GM23338 (cell line): ENCODE results near the gene DAPK1. TPM values are rescaled to one million over a fixed set of nuclear protein-coding genes. Genes with fewer than 3 reads are reported as not detected.

Experiments
- ATAC-seq: fragments of 200-7000 bp; cut with Tn5 transposase; 3 replicates; pipeline ENCODE4 v1.9.1; 2020
- DNase-seq: peaks from one replicate; pipeline ENCODE4 v3.0.0-alpha.2; 2015; ENCODE audit warnings: low spot score
- H2AFZ ChIP-seq: fragments of 200-600 bp; sonication (generic); 2 replicates; pipeline ENCODE4 v1.8.0; 2016; ENCODE audit warnings: antibody characterized with exemption, mild to moderate bottlenecking, moderate library complexity
- H3F3A ChIP-seq: fragments of 200-600 bp; sonication (generic); replicated peaks from 2 replicates; pipeline ENCODE4 v1.8.0; 2017; ENCODE audit warnings: antibody characterized with exemption, mixed run types, low read depth
- H3K27ac ChIP-seq: fragments of 200-600 bp; sonication (generic); 2 replicates; pipeline ENCODE4 v1.6.1; 2016; ENCODE audit warnings: low read depth
- H3K27me3 ChIP-seq: fragments of 200-600 bp; sonication (generic); 2 replicates; pipeline ENCODE4 v1.8.0; 2016; ENCODE audit warnings: mild to moderate bottlenecking, mixed run types, moderate library complexity; ENCODE audit not compliant: insufficient read depth
- H3K36me3 ChIP-seq: fragments of 200-600 bp; sonication (generic); 2 replicates; pipeline ENCODE4 v1.8.0; 2016; ENCODE audit warnings: mild to moderate bottlenecking; ENCODE audit not compliant: insufficient read depth
- H3K4me1 ChIP-seq: fragments of 200-600 bp; sonication (generic); 2 replicates; pipeline ENCODE4 v1.8.0; 2016; ENCODE audit warnings: mild to moderate bottlenecking, moderate library complexity; ENCODE audit not compliant: insufficient read depth
- H3K4me2 ChIP-seq: fragments of 200-600 bp; sonication (generic); 2 replicates; pipeline ENCODE4 v1.7.1; 2017; ENCODE audit warnings: mixed run types
- H3K4me3 ChIP-seq: fragments of 200-600 bp; sonication (generic); 2 replicates; pipeline ENCODE4 v1.6.1; 2016; ENCODE audit warnings: mixed run types
- H3K79me2 ChIP-seq: fragments of 200-600 bp; sonication (generic); replicated peaks from 2 replicates; pipeline ENCODE4 v1.8.0; 2017; ENCODE audit warnings: mild to moderate bottlenecking; ENCODE audit not compliant: insufficient read depth
- H3K9me2 ChIP-seq: fragments of 200-600 bp; sonication (generic); 2 replicates; pipeline ENCODE4 v1.8.0; 2017; ENCODE audit not compliant: insufficient read depth
- H4K20me1 ChIP-seq: fragments of 200-600 bp; sonication (generic); replicated peaks from 2 replicates; pipeline ENCODE4 v1.8.0; 2017; ENCODE audit warnings: mild to moderate bottlenecking; ENCODE audit not compliant: insufficient read depth
- H3K27ac Mint-ChIP-seq: 2 replicates; pipeline ENCODE4 v1.8.0; 2020; ENCODE audit warnings: inconsistent platforms, mild to moderate bottlenecking, moderate library complexity, mixed read lengths
- H3K27me3 Mint-ChIP-seq: 3 replicates; pipeline ENCODE4 v1.8.0; 2022; ENCODE audit warnings: low read depth, mild to moderate bottlenecking, moderate library complexity, mixed read lengths, inconsistent platforms; ENCODE audit not compliant: insufficient read depth, poor library complexity
- H3K36me3 Mint-ChIP-seq: 3 replicates; pipeline ENCODE4 v1.8.0; 2021; ENCODE audit warnings: low read depth, mild to moderate bottlenecking, inconsistent platforms, moderate library complexity, mixed read lengths
- H3K4me1 Mint-ChIP-seq: 3 replicates; pipeline ENCODE4 v1.8.0; 2020; ENCODE audit warnings: mild to moderate bottlenecking, inconsistent platforms, mixed read lengths
- H3K4me3 Mint-ChIP-seq: 3 replicates; pipeline ENCODE4 v1.8.0; 2021; ENCODE audit warnings: moderate library complexity, mild to moderate bottlenecking, inconsistent platforms, mixed read lengths
- H3K9me3 Mint-ChIP-seq: 3 replicates; pipeline ENCODE4 v1.8.0; 2020; ENCODE audit warnings: moderate library complexity, mild to moderate bottlenecking, inconsistent platforms, mixed read lengths
- JUNB ChIP-seq: IDR thresholded peaks from one replicate; pipeline ENCODE4 v1.6.1; 2016; ENCODE audit warnings: antibody characterized with exemption; ENCODE audit not compliant: unreplicated experiment
- POLR2AphosphoS5 ChIP-seq: IDR thresholded peaks from 2 replicates; pipeline ENCODE4 v1.6.1; 2016; ENCODE audit warnings: antibody characterized with exemption, low read depth
- STAT1 ChIP-seq: IDR thresholded peaks from one replicate; pipeline ENCODE4 v1.6.1; 2016; ENCODE audit warnings: antibody characterized with exemption; ENCODE audit not compliant: unreplicated experiment
- ZNF114 ChIP-seq: fragments of 250-450 bp; sonication (Bioruptor Pico); IDR thresholded peaks from 2 replicates; pipeline ENCODE4 v1.5.0; 2020; ENCODE audit warnings: mild to moderate bottlenecking, moderate library complexity
- ZNF331 ChIP-seq: fragments of 250-450 bp; sonication (Bioruptor Pico); IDR thresholded peaks from 2 replicates; pipeline ENCODE4 v1.5.0; 2020; ENCODE audit warnings: low read depth, mild to moderate bottlenecking, moderate library complexity
- ZNF462 ChIP-seq: fragments of 250-450 bp; sonication (Bioruptor Pico); IDR thresholded peaks from 2 replicates; pipeline ENCODE4 v1.5.0; 2020; ENCODE audit warnings: mild to moderate bottlenecking, moderate library complexity
- polyA plus RNA-seq: library from polyadenylated mRNA; unstranded; fragments of >200 nt; fragmentation: Nextera tagmentation; extraction: Ambion mirVana; gene quantifications from 2 replicates; pipeline ENCODE4 v1.2.1, GENCODE V29; 2016
- total RNA-seq: library from RNA; depleted of rRNA; stranded (reverse); fragments of >200 nt; shearing (Covaris generic); gene quantifications from 2 replicates; pipeline ENCODE4 v1.2.3, GENCODE V29; 2014
- TF ChIP-seq, protein P1 (sequence below), 2 experiments: fragments of 200-600 bp in 1 of 2; sonication (generic) in 1 of 2; conservative IDR thresholded peaks; 2 replicates each; pipeline versions ENCODE4 v1.5.1 to v1.6.1; 2016 to 2017; ENCODE audit warnings: antibody characterized with exemption in 2 of 2, low read depth in 2 of 2, mild to moderate bottlenecking in 2 of 2, moderate library complexity in 1 of 2
- TF ChIP-seq, protein P2 (sequence below): IDR thresholded peaks from one replicate; pipeline ENCODE4 v1.6.1; 2018; ENCODE audit warnings: antibody characterized with exemption; ENCODE audit not compliant: unreplicated experiment

DAPK1 gene
- total and polyA plus RNA-seq, 2 experiments from 2014 or later, result 37.0 to 134 TPM

DNA sequence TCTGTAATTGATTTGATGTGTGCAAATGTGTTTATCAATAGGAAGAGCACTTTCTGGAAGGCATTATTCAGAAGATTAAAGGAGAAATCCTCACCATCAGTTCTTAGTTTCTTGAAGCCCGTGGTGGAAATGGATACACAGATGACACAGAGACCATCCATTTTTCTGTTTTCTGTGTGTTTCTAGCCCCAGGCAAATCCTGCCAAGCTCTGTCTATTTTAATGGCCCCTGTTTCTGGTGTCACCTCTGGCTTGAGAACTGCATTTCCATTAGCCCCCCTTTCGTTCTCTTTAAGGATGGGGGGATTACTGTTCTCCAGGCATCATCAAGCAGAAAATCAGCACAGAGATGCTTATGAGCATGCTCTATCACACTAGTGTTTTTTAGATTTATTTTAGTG, 37.3 kb downstream of the DAPK1 start:
- Histone ChIP-seq H3F3A (no peaks in the 10 kb centered on the region; the same call in 1 of the 2 replicates), H3K4me1 (peaks cover 34% of the 10 kb centered on the region), H4K20me1 (peaks cover 44% of the 10 kb centered on the region), H3K9me2 (no peaks in the 10 kb centered on the region), H3K27me3 (no peaks in the 10 kb centered on the region), H2AFZ (no peak overlapping the region), H3K4me2 (no peak overlapping the region), H3K79me2 (peaks cover 86% of the 10 kb centered on the region), H3K27ac (no peak overlapping the region), H3K36me3 (no peaks in the 10 kb centered on the region), H3K4me3 (no peak overlapping the region)
- DNase-seq (no peak), ATAC-seq (no peak)
- H3K36me3 Mint-ChIP-seq, result peaks cover 6% of the 10 kb centered on the region; the same call in 2 of the 3 replicates
- no peak overlapping the region for H3K4me3 Mint-ChIP-seq
- peaks cover 1% of the 10 kb centered on the region for H3K27me3 Mint-ChIP-seq
- TF ChIP-seq JUNB (no peak), ZNF114 (CRISPR knock-in tag) (no peak), STAT1 (no peak), POLR2AphosphoS5 (no peak), ZNF331 (CRISPR knock-in tag) (no peak)
- TF ChIP-seq, protein P1, sequence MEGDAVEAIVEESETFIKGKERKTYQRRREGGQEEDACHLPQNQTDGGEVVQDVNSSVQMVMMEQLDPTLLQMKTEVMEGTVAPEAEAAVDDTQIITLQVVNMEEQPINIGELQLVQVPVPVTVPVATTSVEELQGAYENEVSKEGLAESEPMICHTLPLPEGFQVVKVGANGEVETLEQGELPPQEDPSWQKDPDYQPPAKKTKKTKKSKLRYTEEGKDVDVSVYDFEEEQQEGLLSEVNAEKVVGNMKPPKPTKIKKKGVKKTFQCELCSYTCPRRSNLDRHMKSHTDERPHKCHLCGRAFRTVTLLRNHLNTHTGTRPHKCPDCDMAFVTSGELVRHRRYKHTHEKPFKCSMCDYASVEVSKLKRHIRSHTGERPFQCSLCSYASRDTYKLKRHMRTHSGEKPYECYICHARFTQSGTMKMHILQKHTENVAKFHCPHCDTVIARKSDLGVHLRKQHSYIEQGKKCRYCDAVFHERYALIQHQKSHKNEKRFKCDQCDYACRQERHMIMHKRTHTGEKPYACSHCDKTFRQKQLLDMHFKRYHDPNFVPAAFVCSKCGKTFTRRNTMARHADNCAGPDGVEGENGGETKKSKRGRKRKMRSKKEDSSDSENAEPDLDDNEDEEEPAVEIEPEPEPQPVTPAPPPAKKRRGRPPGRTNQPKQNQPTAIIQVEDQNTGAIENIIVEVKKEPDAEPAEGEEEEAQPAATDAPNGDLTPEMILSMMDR (conservative IDR thresholded peaks at IDR 0.05; ENCODE audit: low read depth in 2 of 2), result no peak
- no peaks in the 10 kb centered on the region for H3K9me3 Mint-ChIP-seq
- H3K27ac Mint-ChIP-seq, result no peak overlapping the region
- H3K4me1 Mint-ChIP-seq, result peaks cover 62% of the 10 kb centered on the region

- Histone ChIP-seq H4K20me1 (peaks cover 41% of the 10 kb centered on the region), H3K4me3 (no peak overlapping the region), H3K4me2 (no peak overlapping the region), H3K27ac (peak overlapping the region; percentile 77), H3K36me3 (no peaks in the 10 kb centered on the region), H3K27me3 (no peaks in the 10 kb centered on the region), H3K9me2 (no peaks in the 10 kb centered on the region), H3K79me2 (peaks cover 85% of the 10 kb centered on the region), H2AFZ (no peak overlapping the region), H3F3A (no peaks in the 10 kb centered on the region; the same call in 1 of the 2 replicates), H3K4me1 (peaks cover 24% of the 10 kb centered on the region)
- H3K27ac Mint-ChIP-seq, result peak overlapping the region; percentile 93
- H3K4me3 Mint-ChIP-seq, result no peak overlapping the region
- DNase-seq (no peak), ATAC-seq (no peak; the same call in 2 of the 3 replicates)
- H3K36me3 Mint-ChIP-seq, result peaks cover 15% of the 10 kb centered on the region
- H3K27me3 Mint-ChIP-seq, result peaks cover 1% of the 10 kb centered on the region
- H3K4me1 Mint-ChIP-seq, result peaks cover 52% of the 10 kb centered on the region
- H3K9me3 Mint-ChIP-seq, result no peaks in the 10 kb centered on the region
- no peak for TF ChIP-seq ZNF462 (CRISPR knock-in tag)
- TF ChIP-seq, protein P2, sequence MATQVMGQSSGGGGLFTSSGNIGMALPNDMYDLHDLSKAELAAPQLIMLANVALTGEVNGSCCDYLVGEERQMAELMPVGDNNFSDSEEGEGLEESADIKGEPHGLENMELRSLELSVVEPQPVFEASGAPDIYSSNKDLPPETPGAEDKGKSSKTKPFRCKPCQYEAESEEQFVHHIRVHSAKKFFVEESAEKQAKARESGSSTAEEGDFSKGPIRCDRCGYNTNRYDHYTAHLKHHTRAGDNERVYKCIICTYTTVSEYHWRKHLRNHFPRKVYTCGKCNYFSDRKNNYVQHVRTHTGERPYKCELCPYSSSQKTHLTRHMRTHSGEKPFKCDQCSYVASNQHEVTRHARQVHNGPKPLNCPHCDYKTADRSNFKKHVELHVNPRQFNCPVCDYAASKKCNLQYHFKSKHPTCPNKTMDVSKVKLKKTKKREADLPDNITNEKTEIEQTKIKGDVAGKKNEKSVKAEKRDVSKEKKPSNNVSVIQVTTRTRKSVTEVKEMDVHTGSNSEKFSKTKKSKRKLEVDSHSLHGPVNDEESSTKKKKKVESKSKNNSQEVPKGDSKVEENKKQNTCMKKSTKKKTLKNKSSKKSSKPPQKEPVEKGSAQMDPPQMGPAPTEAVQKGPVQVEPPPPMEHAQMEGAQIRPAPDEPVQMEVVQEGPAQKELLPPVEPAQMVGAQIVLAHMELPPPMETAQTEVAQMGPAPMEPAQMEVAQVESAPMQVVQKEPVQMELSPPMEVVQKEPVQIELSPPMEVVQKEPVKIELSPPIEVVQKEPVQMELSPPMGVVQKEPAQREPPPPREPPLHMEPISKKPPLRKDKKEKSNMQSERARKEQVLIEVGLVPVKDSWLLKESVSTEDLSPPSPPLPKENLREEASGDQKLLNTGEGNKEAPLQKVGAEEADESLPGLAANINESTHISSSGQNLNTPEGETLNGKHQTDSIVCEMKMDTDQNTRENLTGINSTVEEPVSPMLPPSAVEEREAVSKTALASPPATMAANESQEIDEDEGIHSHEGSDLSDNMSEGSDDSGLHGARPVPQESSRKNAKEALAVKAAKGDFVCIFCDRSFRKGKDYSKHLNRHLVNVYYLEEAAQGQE, result no peak
- TF ChIP-seq JUNB, result no peak
Observed at GRCh38 chr9:87535817-87536539, 38.3 kb downstream of the DAPK1 start.
